HT1080 (cell line): ENCODE data around the gene CERS6. TPM values are rescaled to one million over a fixed set of nuclear protein-coding genes. Genes with fewer than 3 reads are reported as not detected.

Experiments
- DNase-seq: peaks from one replicate; pipeline ENCODE4 v3.0.0-alpha.2; 2015; ENCODE audit warnings: low read depth
- total RNA-seq: library from RNA; depleted of rRNA; stranded (reverse); fragments of >200 nt; shearing (Covaris generic); gene quantifications from 2 replicates; pipeline ENCODE4 v1.2.3, GENCODE V29; 2014

Gene CERS6
- total RNA-seq, 1 experiment from 2014 or later: 24.3 TPM

DNA sequence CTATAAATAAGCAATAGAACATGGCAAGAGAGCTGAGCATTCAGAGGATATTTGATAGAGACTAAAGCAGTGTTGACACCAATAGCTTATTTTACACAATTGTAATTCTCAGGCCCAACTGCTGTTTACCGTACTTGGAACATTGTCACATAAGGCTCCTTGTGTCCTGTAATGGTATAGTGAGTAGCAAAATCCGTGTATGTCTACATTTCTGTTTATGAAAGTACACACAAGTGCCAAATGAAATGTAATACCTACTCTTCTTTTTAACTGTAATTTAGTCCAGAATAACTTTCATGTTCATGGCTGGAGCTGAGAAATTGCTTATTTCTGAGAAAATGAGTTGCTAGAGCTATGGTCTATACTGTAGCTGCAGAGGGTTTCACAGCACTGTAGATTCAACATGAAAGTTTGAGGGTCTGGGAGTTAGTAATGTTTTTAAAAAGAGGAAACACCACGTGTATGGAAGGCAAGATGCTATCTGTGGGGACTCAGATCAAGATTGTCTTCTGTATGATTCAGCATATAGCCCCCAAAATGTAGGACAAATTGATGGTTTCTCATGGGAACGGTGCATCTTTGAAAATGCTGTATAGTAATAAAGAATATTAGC, 236.2 kb downstream of the CERS6 start:
- DNase-seq: no peak

DNA sequence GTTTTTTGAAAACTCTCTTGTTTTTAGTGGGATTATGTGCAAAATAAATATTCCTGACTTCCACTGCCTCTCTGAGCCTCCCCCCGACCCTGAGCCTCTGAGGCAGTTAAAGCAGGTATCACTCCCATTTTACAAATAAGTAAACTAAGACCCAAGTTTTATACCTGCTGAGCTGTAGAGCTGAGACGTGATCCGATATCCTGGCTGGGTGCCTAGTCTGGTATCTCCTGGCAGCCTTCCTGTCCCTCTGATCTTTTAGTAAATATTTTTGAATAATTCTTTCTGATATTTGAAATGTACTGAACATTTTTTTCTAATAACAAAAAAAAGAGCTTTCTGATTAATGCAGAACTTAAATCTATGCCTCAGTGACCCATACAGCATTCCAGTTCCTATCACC, 238.1 kb downstream of the CERS6 start:
- DNase-seq: no peak

DNA sequence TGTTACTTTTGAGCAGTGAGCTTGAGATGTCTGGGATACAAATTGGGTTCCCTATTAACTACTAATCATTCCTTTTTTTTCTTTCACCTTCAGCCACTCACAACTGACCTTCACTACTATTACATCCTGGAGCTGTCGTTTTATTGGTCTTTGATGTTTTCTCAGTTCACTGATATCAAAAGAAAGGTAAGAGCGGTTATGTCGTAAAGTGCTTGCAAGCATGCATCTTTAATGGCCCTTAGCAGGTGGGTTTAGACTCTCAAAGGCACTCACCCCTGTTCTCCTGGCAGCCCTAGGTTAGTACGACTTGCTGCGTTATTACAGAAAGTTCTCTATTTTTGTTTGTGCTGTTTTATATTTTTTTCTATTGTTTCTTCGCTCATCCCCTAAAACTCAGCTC, 238.8 kb downstream of the CERS6 start:
- no peak for DNase-seq

GRCh38 chr2:168697668-168698121, 241.6 kb downstream of the CERS6 start:
- DNase-seq: peak; percentile 20

- no peak for DNase-seq
These were observed 242.9 kb downstream of the CERS6 start for GRCh38 chr2:168698969-168699368.

DNA sequence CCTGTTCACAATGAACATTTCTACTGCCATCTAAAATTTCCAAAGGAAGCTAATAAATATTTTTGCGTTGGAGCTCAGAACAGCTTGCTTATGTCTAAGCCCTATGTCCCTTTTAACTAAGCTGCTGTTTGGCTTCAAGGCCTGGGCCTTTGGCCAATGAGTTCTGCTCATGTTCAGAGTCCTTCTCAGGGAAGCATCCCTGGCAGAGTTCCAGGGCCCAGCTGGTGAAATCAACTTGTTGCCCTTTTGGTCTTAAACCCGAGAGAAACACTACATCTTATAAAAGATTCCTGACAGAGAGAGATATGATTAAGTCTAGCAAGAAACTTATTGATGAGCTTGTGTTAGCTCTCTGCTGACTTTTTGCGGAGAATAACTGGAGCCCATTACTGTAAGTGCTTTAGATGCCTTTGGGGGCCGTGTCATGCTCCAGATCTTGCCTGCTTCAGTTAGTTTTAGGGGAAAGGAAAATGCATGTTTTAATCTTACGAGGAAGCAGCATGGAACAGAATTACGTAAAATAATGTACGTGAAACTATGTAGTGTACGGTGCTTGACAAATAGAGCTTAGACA, 243.9 kb downstream of the CERS6 start:
- no peak for DNase-seq

DNA sequence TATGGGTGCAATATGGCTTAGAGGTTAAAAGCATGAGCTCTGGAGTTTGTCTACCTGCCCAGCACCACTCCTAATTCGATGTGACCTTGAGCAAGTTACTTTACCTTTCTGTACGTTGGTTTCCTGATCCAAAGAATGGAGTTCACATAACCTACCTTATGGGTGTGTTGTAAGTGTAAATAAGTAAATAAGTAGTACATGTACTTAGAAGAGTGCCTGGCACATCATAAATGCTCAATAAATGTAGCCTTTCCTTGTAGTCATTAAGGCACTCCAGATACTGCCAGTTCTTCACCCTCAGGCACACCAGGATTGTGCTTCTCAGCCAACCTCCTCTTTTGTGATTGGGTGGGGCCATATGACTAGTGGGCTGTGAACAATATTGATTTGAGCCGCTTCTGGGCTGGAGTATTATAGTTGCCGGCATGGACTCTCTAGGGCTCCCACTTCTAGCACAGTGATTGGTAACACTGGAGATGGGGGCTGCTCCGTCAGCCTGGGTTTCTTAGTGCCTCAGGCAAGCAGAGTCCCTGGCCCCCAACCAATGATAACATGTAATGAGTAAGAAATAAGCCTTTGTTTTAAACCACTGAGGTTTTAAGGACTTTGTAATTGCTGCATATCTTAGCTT, 244.7 kb downstream of the CERS6 start:
- no peak for DNase-seq

- no peak for DNase-seq
These were observed 246.5 kb downstream of the CERS6 start for GRCh38 chr2:168702579-168702978.

DNA sequence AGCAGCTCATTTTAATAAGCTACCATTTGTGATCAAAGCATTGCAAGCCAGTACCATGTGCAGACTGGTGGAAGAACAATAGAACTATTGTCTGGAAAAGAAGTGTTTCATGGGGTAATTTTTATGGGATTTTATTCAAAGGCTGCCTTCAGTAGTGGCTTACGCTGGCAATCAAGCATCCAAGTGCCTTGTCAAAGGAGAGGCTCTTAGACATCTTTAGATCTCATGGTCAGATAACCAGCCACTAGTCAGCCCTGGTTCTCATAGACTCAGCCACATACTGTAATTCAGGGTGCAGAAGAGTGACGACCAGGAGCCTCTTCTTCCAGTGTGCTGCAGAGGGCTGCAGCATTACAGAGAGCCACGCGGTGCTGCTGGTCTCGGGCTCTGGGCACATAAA, 247.9 kb downstream of the CERS6 start:
- DNase-seq: peak; percentile 12

- DNase-seq: no peak
These were observed 249.7 kb downstream of the CERS6 start for GRCh38 chr2:168705534-168706470.

GRCh38 chr2:168706806-168707205, 250.7 kb downstream of the CERS6 start:
- DNase-seq: no peak

GRCh38 chr2:168708080-168708479, 252.0 kb downstream of the CERS6 start:
- no peak for DNase-seq

DNA sequence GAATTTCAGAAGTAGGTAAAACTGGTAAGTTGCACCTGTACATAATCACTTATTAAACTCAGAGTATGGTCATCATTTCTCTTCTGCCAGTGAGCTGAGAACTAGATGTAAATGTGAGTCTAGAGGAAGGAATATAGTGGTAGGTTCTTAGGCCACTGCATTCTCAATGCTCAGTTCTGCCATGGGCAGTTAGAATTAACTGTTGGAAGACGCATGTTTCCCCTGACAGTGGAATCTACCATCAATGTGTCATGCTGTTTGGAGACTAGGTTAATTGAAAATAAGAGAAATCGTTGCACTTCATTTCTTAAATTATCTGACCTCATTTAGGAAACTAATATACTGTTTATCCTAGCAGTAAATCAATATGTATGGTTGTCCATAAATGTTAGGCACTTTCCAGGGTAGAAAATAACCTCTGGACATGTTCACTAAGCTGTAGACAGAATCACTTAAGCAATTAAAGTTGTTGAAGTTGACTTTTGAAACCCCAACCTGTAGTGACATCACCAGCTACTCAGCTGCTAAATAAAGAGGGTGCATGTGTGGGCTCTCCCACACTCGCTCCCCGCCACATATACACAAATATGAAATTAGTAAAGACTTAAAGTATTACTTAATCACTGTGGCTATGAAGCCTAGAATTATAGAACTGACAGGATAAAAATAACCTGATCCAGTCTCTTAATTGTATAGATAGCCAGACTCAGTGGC, 254.8 kb downstream of the CERS6 start:
- no peak for DNase-seq

DNA sequence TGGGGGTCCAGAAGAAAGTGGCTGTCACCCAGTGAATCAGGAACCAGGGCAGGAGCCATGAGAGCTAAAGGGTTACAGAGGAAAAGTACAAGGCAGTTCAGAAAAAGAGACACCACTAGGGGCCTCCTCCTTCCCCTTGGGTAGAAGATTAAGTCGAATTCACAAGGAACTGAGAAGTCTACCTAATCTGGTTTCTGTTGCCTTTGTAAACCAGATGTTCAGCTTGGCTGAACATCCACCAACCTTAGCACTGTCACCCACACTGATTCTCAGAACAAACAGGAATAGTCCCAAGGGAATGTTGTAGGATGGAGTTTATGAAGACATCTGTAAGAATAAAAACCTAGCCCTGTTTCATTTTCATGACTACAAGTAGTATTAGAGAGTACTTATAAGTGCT, 256.0 kb downstream of the CERS6 start:
- DNase-seq: no peak

DNA sequence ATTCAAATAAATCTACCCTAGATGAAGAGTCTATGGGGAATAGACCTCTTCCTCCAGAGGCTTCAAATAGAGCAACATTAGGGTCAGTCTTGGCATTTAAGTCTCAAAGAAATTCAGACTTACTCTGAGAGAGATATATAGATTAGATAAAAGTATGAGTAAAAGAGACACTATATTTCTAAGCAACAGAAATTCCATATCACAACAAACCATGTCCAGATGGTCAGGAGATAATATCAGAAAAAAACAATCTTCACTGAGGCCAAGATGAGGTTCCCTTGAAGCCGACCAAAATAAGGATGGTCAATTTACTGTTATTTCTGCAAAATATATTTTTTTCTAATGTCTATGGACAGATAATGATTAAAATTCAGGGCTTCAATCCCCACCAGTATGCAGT, 257.3 kb downstream of the CERS6 start:
- no peak for DNase-seq

- no peak for DNase-seq
These were observed 259.8 kb downstream of the CERS6 start for GRCh38 chr2:168715849-168716248.

GRCh38 chr2:168716839-168717238, 260.8 kb downstream of the CERS6 start:
- DNase-seq: no peak

DNA sequence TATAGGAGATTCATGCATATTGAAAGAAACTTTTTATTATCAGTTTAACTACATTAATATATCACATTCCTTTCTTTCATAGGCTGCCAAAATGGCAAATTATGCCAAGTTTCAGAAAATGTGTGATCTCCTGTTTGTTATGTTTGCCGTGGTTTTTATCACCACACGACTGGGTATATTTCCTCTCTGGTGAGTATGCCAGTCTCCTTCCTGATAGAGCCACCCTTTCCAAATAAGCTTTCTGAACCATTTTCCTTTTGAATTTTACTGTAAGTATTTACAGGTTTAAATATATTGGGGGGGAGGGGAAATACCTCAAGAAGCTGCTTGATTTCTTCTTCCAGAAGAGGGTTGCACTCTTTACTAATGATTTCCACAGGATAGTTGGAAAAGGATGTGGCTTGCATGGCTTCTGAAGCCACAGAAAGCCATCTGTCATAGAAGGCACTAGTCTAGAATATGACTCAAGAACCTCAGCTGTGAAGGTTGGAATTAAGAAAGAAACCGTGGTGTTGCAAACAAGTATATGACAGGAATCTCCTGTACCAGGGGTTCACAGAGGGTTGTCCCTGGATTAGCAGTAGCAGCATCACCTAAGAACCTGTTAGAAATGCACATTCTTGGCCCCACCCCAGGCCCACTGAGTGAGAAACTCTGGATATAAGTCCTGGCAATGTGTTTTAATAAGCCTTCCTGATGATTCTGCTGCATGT, 261.9 kb downstream of the CERS6 start:
- peak; percentile 45 for DNase-seq

GRCh38 chr2:168718622-168719021, 262.6 kb downstream of the CERS6 start:
- DNase-seq: no peak

- DNase-seq: no peak
These were observed 263.4 kb downstream of the CERS6 start for GRCh38 chr2:168719446-168719845.

DNA sequence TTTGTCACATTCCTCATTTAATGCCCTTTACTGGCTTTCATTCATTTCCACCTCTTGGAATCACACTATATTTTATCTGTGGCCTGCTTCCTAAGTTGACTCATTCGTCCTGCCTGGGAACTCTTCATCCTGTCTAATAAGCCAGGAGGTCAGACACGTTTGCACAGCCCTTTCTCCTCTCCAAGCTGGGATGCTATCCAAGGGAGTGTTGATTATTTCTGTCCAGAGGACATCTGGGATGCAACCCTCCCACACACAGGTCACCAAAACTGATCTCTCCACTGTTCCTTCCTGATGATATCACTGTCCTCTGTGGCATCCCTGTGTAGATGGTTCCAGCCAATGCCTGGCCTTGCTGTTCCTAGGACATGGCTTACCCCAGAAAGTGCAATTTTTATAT, 266.5 kb downstream of the CERS6 start:
- peak; percentile 71 for DNase-seq
